ENCODE measurements around the gene APLF. TPM values are rescaled to one million over a fixed set of nuclear protein-coding genes. Genes with fewer than 3 reads are reported as not detected.
"Not testable (repeated sequence)": the region's sequence is repeated elsewhere in the genome, so short reads cannot be mapped to it uniquely, and the experiment has no call there.

Gene APLF
- total RNA-seq, 4 donors from 2014 or later, result 11.3 to 25.9 (median 17.1) TPM

GRCh38 chr2:68594674-68595492, 127.5 kb downstream of the APLF start:
- intact Hi-C loops (cut with DNase I; ENCODE audit: low total_unique reads), result no loop called here
- Histone ChIP-seq H3K27ac (no peak overlapping the region), H3K36me3 (no peaks in the 10 kb centered on the region), H3K27me3 (no peaks in the 10 kb centered on the region), H3K4me3 (no peak overlapping the region), H3K4me1 (no peaks in the 10 kb centered on the region), H3K9me3 (no peaks in the 10 kb centered on the region)
- DNase-seq, result no peak
- TF ChIP-seq CTCF (IDR thresholded peaks at IDR 0.05) (peak in 3 of 4 experiments; percentile 18 to 27 (median 25)), POLR2A (IDR thresholded peaks at IDR 0.05) (no peak)

GRCh38 chr2:68595493-68595785, 128.1 kb downstream of the APLF start:
- H3K27me3 ChIP-seq; H3K9me3 ChIP-seq; intact Hi-C loops (cut with DNase I; ENCODE audit: low total_unique reads); H3K27ac ChIP-seq; H3K36me3 ChIP-seq; H3K4me1 ChIP-seq; DNase-seq; H3K4me3 ChIP-seq: not testable (repeated sequence)

- H3K9me3 ChIP-seq; H3K27ac ChIP-seq; H3K4me3 ChIP-seq; H3K36me3 ChIP-seq; intact Hi-C loops (cut with DNase I; ENCODE audit: low total_unique reads); DNase-seq; H3K27me3 ChIP-seq; H3K4me1 ChIP-seq: not testable (repeated sequence)
These were observed 133.1 kb downstream of the APLF start for GRCh38 chr2:68600495-68600894.

GRCh38 chr2:68603059-68603458, 135.7 kb downstream of the APLF start:
- DNase-seq, result no peak
- no peaks in the 10 kb centered on the region for H3K27me3 ChIP-seq
- no peak for TF ChIP-seq CTCF (IDR thresholded peaks at IDR 0.05)
- H3K9me3 ChIP-seq, result no peaks in the 10 kb centered on the region
- no peak overlapping the region for H3K4me3 ChIP-seq
- no peaks in the 10 kb centered on the region for H3K4me1 ChIP-seq
- no peak overlapping the region for H3K27ac ChIP-seq
- no peaks in the 10 kb centered on the region for H3K36me3 ChIP-seq
- intact Hi-C loops (cut with DNase I; ENCODE audit: low total_unique reads), result no loop called here

GRCh38 chr2:68604077-68604476, 136.7 kb downstream of the APLF start:
- Histone ChIP-seq H3K27me3 (no peaks in the 10 kb centered on the region), H3K36me3 (no peaks in the 10 kb centered on the region), H3K4me1 (no peaks in the 10 kb centered on the region), H3K9me3 (no peaks in the 10 kb centered on the region), H3K27ac (no peak overlapping the region), H3K4me3 (no peak overlapping the region)
- TF ChIP-seq POLR2A (IDR thresholded peaks at IDR 0.05) (no peak), CTCF (IDR thresholded peaks at IDR 0.05) (no peak)
- intact Hi-C loops (cut with DNase I; ENCODE audit: low total_unique reads), result no loop called here
- DNase-seq, result no peak

GRCh38 chr2:68605939-68606338, 138.6 kb downstream of the APLF start:
- no peaks in the 10 kb centered on the region for H3K27me3 ChIP-seq
- H3K27ac ChIP-seq, result no peak overlapping the region
- no peak for DNase-seq
- no peaks in the 10 kb centered on the region for H3K9me3 ChIP-seq
- TF ChIP-seq CTCF (IDR thresholded peaks at IDR 0.05) (no peak), POLR2A (IDR thresholded peaks at IDR 0.05) (no peak)
- no peaks in the 10 kb centered on the region for H3K4me1 ChIP-seq
- no peaks in the 10 kb centered on the region for H3K36me3 ChIP-seq
- intact Hi-C loops (cut with DNase I; ENCODE audit: low total_unique reads), result no loop called here
- no peak overlapping the region for H3K4me3 ChIP-seq
